Measurements from ENCODE around the gene PLAC9.

The PLAC9 gene

GRCh38 chr10:80184291-80184690, 51.8 kb downstream of the PLAC9 start:
- DNase-seq (ENCODE audit: low read depth): no peak

- no peak for DNase-seq (ENCODE audit: low read depth)
Observed at GRCh38 chr10:80185578-80186299, 53.2 kb downstream of the PLAC9 start.

- DNase-seq (ENCODE audit: low read depth): peak; percentile 56
Observed at GRCh38 chr10:80186364-80187012, 54.0 kb downstream of the PLAC9 start.

DNA sequence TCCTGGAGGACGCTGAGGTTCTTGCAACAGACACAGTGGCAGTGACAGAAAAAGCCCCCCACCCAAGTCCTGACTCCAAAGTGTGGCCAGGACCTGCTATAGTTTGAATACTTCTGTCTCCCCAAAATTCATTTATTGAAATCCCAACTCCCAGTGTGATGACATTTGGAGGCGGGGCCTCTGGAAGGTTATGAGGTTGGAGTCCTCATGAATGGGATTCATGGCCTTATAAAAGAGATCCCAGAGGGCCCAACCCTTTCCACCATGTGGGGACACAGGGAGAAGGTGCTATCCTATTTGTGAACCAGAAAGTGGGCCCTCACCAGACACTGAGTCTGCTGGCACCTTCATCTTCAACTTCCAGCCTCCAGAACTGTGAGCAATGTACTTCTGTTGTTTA, 54.5 kb downstream of the PLAC9 start:
- DNase-seq (ENCODE audit: low read depth): no peak

DNA sequence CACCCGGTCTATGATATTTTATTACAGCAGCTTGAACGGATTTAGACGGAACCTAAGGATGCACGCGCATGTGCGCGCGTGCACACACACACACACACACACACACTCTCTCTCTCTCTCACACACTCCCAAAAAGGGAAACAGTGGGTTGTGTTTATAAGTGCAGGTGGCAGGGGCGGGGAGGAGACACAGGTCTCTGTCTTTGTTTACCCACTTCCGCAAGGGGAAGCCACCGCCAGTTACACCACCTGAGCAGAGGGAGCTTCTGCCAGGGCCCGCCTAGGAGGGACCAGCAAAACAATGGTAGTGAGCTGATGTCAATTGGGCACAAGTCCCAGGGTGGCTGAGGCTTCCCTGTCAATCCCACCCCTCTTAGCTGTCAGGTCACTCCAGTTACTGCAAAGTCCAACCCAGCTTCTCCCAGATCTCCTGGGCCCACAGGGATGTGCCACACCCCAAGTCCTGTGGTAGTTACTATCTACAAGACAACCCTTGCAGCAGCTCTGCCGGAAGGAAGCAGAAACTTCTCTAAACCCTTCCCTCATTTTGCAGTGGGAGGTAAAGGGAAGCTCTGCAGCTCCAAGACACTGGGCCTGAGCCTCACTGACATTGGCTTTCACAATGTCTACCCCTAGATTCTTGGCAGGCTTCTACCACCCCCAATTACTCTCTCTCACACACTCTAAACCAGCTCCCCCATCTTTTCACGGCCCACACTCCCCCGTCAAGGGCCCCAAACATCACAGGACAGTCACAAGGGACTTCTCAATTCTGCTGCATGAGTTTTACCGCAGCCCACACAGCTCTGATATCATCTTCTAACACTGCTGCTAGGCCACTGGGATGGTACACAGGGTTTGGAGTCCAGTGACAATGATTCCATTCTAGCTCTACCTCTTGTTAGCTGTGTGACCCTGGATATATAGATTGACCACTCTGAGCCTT, 55.2 kb downstream of the PLAC9 start:
- peak; percentile 56 for DNase-seq (ENCODE audit: low read depth)

DNA sequence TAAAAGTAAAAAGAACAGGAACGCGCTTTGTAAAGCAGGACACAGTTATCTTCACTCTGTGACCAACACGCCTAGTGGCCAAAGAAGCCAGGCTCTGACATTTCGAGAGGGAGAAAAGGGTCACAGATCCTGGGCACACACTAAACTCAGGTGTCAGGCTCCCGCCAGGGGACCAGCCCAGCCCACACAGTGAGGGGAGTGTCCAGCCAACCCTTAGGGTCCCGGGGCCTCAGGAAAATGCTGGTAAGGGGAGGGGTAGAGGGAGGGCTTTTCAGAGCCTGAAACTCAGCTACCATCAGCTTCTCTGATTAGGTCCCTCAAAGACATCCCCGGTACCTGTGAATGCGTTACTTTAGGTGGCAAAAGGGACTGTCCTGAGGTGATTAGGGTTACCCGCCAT, 56.2 kb downstream of the PLAC9 start:
- no peak for DNase-seq (ENCODE audit: low read depth)

DNA sequence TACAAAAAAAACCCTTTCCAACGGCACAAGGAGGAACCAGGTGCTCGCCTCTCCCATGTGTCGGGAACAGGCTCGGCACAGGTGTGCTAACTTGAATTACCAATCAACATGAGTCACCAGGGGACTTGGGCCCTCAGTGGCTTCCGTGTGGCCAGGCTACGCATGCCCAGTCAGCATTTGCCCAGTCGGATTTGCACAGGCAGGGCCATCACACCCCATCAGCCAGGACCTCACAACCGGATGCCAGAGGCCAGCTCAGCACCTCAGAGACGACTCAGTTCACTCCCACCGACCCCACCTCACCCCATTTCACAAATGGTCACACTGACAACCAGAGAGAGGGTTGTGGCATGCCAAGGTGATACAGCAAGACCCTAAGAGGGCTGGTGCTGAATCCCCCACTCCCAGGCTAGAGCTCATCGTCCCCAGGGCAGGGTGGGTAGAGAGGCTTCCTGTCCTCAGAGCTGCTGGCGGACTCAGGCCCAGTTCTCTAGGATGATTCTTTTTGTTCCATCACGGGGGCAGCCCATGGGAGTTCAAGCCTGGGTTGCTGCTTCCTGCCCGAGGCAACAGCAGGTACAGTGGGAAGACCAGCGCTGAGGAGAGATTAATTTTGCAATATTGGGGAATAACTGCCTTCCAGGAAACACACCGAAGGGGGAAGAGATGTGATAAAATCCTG, 59.2 kb downstream of the PLAC9 start:
- no peak for DNase-seq (ENCODE audit: low read depth)

DNA sequence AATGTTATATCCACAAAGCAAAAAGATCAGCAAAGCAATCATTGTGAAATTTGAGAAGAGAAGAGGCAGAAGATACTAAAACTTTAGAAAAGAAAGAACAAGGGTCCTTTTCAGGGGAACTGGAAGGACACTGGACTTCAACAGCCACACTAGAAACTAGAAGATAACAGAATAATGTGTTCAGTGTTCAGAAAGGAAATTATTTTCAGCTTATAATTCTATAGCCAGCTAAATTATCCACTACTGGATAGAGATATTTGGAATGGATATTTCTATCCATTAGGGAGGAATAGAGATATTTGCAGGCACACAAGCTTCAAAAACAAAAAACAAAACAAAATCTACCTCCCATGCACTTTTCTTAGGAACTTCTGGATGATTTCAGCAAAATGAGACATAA, 60.0 kb downstream of the PLAC9 start:
- DNase-seq (ENCODE audit: low read depth): no peak

- no peak for DNase-seq (ENCODE audit: low read depth)
Observed at GRCh38 chr10:80194373-80195045, 62.0 kb downstream of the PLAC9 start.
